ENCODE results near the gene SEMA7A. TPM values are rescaled to one million over a fixed set of nuclear protein-coding genes. Genes with fewer than 3 reads are reported as not detected.

The SEMA7A gene
- total and polyA plus RNA-seq, 9 of the 15 experiments (the other 6 are each of a cell fraction or from before 2014, with no cell fraction given) = 0.04 to 8.2 (median 5.4) TPM; not detected in 1

DNA sequence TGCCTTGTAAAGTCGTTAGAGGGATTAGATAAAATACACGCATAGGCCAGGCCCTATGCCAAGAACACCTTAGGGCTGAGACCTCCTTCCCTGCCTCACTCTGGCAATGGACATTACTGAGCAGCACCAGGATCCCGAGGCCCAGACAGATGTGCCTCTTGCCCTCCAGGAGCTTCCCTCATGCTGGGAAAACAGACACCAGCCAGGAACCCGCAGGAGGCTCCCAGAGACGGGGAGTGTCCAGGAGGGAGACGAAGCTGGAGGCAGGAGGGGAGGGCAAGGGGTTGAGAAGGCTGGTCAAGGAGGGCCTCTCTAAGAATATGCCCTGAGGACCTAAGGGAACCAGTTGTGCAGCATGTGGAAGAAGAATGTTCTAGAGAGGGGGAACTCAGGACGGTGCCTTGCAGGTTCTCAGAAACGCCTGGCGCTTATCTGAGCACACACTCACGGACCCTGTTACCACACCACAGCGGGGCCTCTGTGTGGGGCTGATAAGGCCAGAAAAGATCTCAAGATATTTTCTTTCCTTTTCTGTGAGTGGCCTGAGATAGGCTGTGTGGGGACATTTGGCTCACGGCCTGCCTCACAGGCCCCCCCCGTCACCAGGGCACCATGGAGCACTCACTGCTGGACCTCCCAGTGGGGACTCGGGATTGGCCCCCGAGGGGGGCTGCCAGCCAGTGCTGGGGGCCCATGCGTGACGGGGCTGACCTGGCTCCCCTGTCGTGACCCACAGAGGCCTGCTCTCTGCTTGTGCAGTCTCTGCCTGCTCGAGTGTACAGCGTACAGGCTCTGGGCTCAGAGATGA lies 44.3 kb downstream of the SEMA7A start (continued):
- TF ChIP-seq ZNF764 (CRISPR knock-in tag; IDR thresholded peaks at IDR 0.05; ENCODE audit: low read depth) (no peak), NFRKB (IDR thresholded peaks at IDR 0.05; ENCODE audit: low read depth) (peak; percentile 13; the same call in 1 of the 2 replicates), ATF7 (IDR thresholded peaks at IDR 0.05) (peak; percentile 92), TCF7L2 (IDR thresholded peaks at IDR 0.05; ENCODE audit: low read depth, low read length) (no peak), SIRT6 (IDR thresholded peaks at IDR 0.05; ENCODE audit: low read depth, low read length) (no peak), CREB1 (IDR thresholded peaks at IDR 0.05) (peak; percentile 75; the same call in 1 of the 2 replicates), CREB1 (CRISPR knock-in tag; IDR thresholded peaks at IDR 0.05) (peak; percentile 52; the same call in 1 of the 2 replicates), FOXJ3 (CRISPR knock-in tag; IDR thresholded peaks at IDR 0.05) (no peak), CBX2 (IDR thresholded peaks at IDR 0.05; ENCODE audit: insufficient read depth, low read length, poor library complexity, severe bottlenecking) (no peak), FUS (optimal IDR thresholded peaks at IDR 0.05; ENCODE audit: low read depth, low read length) (no peak), GATA2 (CRISPR knock-in tag; IDR thresholded peaks at IDR 0.05) (peak; percentile 100), LCOR (CRISPR knock-in tag; IDR thresholded peaks at IDR 0.05) (peak; percentile 60), E2F3 (CRISPR knock-in tag; IDR thresholded peaks at IDR 0.05) (peak; percentile 69; the same call in 1 of the 2 replicates), ZNF507 (tag; conservative IDR thresholded peaks at IDR 0.05) (no peak), ZNF785 (CRISPR knock-in tag; IDR thresholded peaks at IDR 0.05) (0 out of 2 replicates have a peak, but pooled peaks have one; percentile 24), PTBP1 (IDR thresholded peaks at IDR 0.05; ENCODE audit: low read depth, low read length) (0 out of 2 replicates have a peak, but pooled peaks have one; percentile 37)
- TF ChIP-seq, protein P1, sequence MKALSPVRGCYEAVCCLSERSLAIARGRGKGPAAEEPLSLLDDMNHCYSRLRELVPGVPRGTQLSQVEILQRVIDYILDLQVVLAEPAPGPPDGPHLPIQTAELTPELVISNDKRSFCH (CRISPR knock-in tag; IDR thresholded peaks at IDR 0.05) = no peak
- TF ChIP-seq, protein P1 (tag; IDR thresholded peaks at IDR 0.05) = peak; percentile 95
- TF ChIP-seq, protein P2, sequence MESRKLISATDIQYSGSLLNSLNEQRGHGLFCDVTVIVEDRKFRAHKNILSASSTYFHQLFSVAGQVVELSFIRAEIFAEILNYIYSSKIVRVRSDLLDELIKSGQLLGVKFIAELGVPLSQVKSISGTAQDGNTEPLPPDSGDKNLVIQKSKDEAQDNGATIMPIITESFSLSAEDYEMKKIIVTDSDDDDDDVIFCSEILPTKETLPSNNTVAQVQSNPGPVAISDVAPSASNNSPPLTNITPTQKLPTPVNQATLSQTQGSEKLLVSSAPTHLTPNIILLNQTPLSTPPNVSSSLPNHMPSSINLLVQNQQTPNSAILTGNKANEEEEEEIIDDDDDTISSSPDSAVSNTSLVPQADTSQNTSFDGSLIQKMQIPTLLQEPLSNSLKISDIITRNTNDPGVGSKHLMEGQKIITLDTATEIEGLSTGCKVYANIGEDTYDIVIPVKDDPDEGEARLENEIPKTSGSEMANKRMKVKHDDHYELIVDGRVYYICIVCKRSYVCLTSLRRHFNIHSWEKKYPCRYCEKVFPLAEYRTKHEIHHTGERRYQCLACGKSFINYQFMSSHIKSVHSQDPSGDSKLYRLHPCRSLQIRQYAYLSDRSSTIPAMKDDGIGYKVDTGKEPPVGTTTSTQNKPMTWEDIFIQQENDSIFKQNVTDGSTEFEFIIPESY (CRISPR knock-in tag; IDR thresholded peaks at IDR 0.05) = peak; percentile 76
- TF ChIP-seq, protein P3, sequence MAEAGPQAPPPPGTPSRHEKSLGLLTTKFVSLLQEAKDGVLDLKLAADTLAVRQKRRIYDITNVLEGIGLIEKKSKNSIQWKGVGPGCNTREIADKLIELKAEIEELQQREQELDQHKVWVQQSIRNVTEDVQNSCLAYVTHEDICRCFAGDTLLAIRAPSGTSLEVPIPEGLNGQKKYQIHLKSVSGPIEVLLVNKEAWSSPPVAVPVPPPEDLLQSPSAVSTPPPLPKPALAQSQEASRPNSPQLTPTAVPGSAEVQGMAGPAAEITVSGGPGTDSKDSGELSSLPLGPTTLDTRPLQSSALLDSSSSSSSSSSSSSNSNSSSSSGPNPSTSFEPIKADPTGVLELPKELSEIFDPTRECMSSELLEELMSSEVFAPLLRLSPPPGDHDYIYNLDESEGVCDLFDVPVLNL (CRISPR knock-in tag; IDR thresholded peaks at IDR 0.05; ENCODE audit: low read depth) = no peak
- TF ChIP-seq, protein P4, sequence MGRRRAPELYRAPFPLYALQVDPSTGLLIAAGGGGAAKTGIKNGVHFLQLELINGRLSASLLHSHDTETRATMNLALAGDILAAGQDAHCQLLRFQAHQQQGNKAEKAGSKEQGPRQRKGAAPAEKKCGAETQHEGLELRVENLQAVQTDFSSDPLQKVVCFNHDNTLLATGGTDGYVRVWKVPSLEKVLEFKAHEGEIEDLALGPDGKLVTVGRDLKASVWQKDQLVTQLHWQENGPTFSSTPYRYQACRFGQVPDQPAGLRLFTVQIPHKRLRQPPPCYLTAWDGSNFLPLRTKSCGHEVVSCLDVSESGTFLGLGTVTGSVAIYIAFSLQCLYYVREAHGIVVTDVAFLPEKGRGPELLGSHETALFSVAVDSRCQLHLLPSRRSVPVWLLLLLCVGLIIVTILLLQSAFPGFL (CRISPR knock-in tag; IDR thresholded peaks at IDR 0.05) = no peak
- TF ChIP-seq, protein P5, sequence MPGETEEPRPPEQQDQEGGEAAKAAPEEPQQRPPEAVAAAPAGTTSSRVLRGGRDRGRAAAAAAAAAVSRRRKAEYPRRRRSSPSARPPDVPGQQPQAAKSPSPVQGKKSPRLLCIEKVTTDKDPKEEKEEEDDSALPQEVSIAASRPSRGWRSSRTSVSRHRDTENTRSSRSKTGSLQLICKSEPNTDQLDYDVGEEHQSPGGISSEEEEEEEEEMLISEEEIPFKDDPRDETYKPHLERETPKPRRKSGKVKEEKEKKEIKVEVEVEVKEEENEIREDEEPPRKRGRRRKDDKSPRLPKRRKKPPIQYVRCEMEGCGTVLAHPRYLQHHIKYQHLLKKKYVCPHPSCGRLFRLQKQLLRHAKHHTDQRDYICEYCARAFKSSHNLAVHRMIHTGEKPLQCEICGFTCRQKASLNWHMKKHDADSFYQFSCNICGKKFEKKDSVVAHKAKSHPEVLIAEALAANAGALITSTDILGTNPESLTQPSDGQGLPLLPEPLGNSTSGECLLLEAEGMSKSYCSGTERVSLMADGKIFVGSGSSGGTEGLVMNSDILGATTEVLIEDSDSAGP (CRISPR knock-in tag; IDR thresholded peaks at IDR 0.05) = no peak

Measured in K562 (cell line).